ENCODE results near the gene GRIP2.

GRIP2 gene

DNA sequence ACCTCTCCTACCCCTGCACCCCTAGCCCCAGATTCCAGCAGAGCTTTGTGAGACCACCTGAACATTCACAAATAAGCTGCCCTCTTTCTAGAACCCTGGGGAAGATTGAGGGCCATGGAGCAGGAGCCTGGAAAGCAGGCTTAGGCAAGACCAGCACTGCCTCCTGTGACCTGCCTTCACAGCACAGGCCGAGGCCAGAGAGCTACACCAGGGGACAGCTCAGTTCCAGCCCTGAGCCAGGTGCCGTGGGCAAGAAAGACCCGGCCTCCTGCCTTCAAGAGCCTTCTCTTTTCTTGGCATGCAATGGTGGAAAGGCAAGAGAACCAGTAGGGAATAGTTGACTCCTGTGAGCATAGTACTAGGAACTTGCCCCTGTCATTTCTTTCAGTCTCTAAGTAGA lies 89.6 kb downstream of the GRIP2 start:
- DNase-seq, result no peak

DNA sequence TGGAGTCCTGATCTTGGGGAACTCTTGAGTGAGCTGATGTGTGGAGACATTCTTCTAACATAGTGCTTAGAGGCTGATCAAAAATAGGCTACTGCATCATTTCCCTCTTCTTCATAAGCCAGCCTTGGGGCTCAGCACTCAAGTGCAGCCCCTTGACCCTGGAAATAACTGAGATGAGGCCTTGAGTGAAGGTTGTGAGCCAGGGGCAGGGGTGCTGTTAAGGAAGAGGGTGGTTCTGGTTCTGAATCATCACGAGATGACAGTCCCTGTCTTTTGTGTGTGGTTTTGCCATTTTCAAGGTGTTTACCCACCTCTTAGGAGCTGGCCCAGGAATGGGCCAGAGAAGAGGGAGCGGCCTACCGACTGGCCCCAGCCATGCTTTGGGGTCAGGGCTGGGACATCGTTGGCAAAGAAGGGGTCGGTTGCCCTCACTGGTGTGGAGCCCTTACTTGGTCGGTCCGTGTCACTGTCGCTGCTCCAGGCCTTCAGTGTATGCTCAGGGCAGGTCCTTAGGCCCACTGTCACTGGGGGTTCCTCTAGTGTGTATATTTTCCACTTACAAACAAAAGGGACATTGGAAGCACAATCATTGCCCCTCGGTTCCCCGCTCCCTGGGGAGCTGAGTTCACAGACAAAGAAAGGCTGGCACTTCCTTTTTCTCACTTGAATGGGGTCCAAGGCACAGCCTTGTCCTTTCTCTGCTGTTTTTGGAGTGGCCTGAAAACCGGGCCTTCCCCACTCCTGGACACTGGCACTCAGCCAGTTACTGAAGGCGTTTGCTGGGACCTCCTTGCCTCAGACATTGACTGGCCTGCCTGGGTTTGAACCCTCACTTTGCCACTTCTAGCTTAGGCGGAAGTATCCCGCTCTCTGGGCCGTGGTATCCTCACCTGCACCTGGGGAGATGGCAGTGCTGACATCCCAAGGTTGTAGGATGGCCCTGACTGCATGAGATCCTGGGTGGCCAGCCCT lies 91.1 kb downstream of the GRIP2 start:
- no peak for DNase-seq

DNA sequence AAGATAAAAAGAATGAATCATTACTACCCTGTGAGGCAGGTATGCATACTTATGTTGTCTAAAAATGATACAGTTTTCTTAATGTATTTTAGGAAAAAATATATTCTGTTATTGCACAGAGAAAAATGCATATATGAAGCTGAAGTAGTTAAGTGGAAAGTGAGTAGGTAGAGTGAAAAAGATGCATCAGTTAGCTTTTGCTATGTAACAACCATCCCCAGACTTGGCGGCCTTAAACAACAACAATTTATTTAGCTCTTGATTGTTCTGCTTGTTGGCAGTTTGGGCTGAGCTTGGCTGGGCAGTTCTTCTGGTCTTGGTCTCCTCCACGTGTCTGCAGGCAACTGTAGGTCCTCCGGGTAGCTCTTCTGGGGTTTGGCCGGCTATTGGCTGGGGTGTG lies 92.1 kb downstream of the GRIP2 start:
- no peak for DNase-seq

DNA sequence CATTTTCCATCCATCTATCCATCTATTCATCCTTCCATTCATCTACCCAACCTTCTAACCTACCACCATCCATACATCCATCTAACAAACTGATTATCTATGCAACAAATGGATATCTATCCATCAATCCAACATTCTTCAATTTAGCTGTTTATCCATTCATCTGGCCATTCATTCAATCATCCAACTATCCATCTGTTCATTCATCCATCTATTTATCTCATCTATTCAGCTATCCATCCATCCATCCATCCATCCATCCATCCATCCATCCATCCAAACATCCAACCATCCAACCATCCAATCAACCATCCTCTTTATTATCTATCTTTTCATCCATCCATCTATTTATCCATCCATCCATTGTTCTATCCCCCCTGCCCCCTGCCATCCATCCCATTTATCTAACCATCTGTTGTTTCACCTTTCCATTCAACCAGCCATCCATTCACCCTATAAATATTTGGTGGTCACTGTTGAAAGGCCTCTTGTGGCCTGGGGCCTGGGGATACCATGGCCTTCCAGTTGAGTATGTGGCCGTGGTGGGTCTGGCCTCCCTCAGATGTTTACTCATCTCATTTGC lies 93.1 kb downstream of the GRIP2 start:
- DNase-seq, result no peak

DNA sequence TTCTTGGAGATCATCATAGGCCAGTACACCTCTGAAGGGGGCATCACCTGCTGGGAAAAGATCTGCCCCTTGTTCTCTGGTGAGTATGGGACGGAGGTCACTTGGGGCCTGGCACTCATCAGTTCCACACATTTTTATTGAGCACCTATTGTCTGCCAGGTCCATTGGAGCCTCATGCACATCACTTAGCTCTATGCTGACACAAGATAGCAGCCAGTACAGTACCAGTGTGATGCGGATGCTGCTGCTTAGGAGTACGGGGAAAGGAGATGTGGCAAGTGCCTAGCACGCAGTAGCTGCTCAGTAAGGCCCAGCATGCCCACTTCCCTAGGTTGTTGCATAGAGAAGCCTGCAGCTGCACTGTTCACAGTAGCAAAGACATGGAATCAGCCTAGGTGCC lies 94.4 kb downstream of the GRIP2 start:
- DNase-seq, result no peak

DNA sequence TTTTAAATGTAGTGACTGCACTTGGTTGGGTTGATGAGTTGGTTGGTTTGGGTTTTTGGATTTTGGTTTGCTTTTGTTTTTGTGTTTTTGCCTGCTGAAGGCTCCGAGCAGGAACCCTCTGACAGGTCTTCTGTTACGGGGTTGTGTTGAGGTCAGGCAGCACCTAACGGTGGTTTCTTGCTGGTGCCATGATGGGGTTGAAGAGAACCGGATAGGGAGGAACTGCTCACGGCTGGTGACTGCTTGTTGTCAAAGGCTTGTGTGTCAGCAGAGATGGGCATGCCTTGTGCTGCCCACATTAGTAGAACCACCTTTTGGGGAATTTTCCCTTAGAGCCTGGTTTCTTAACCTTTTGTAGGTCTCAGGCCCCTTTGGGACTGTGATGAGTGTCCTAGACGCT lies 95.8 kb downstream of the GRIP2 start:
- DNase-seq, result no peak

DNA sequence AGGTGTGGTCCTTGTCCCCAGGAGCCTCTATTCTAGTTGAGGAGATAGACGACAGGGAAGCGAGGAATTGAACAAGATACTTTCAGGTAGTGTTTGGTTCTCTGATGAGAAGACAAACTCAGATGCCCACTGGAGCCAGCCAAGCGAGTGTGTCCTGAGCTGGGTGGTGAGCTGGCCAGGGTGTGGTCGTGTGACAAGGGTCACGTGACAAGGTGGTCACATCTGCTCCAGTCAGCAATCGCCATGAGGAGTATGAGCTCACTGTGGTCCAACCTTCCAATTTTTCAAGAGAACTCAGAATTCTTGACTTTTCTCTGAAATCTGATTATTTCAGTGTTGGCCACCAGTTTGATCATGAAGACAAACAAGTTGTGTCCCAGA lies 98.2 kb downstream of the GRIP2 start:
- no peak for DNase-seq

DNA sequence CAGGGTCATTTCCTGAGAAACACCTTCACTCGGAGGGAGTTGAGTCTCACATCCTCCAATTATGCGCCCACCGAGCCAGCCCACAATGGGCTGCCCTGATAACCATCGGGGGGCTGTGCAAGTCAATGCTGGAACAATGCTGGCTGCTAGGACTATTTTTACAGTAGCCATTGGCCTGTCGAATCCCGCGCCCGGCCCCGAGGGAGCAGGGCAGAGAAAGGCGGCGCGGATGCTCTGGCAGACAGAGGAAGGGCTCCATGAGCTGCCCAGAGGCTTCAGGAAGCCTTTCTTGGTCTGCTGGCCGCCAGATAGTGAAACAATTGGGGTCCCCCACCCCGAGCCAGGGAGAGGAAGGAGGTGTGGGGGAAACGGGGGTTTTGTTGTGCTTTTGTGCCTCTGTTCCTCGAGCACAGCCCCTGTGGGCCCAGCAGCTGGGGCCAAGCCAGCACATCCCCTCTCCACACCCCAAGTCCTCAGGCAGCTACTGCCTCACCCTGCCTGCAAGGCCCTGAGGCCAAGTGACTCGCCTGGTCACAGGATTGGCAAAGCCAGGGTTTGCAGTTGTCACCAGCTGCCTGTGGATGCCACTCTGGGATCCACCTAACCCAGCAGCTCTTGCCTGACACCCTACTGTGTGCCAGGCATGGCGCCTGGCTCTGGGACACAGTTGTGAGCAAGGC lies 98.8 kb downstream of the GRIP2 start:
- DNase-seq, result no peak

DNA sequence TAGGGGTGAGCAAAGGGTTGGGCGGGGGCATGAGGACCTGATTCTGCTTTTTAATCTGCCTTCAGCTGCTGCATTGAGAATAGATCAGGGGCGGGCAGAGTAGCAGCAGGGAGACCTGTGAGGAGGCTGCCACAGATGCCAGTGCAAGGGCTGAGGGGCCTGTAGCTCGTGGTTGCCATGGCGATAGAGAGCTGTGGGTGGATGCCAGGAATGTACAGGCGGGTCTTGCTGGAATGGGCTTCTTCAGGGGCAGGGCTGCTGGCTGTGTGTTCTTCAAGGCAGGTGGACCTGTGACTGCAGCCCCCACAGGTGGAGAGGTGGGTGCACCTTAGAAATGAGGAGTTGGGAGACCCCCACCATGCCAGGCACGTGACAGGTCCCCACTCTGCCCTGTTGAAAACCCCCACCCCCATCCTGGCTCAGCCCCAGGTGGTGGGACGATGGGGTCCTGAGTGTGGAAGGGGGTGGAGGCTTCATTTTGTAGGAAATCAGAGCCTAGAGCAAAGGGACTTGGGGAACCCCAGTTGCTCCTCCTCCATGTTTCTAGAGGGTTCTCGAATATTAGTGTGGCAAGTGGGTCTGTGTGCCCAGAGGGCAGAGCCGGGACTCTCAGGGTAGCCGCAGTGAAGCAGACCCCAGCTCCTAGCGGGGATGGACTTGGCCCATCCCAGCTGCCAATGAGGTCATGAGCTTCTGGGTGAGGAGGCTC lies 99.5 kb downstream of the GRIP2 start:
- DNase-seq, result no peak

DNA sequence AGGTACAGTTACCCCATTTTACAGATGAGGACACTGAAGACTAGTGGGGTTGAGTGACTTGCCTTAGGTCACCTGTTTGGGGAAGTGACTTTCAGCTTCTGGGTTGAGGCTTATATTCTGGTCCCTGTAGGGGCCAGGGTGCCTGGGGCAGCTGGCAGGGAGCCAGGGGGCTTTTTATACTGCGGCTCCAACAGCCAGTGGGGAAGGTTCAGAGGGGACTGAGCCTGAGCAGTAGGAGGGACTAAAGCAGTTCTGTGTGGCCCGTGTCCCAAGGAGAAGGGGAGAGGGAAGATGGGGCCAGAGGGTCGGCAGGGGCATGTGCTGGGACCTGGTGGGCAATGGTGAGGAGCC lies 100.0 kb downstream of the GRIP2 start:
- DNase-seq, result no peak

DNA sequence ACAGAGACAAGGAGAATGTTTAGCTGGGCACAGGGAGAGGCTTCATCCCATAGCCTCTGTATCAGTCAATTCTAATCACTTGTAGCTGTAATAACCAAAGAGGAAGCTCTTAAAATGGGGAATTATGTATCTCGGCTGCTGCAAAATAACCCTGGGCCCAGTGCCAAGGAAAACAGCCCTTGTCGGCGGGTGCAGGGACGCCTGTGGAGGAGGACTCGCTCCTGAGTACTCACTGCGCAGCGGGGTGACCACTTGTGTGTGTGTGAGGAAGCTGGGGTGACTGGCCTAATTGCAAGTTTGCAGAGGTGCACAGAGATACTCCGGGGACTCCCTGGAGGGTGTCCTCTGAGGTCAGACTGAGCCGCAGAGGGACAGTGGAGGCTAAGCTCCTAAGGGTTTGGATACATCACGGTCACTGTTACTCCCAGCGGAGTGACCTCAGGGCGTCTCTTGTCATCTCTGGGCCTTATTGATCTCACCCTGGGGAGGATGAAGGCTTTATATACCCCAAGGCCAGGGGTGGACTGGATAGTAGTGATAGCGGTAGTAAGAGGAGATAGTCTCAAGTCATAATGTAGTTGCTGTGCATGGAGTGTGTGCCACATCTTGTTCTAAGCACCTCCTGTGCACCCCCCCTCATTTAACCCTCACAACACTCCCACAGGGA lies 100.5 kb downstream of the GRIP2 start:
- DNase-seq, result no peak
